IMR-90 (cell line): ENCODE data around the gene GSG1L. TPM values are rescaled to one million over a fixed set of nuclear protein-coding genes. Genes with fewer than 3 reads are reported as not detected.

Source experiments
- ATAC-seq: fragments of 200-7000 bp; cut with Tn5 transposase; 2 replicates; pipeline ENCODE4 v1.9.1; 2020; ENCODE audit warnings: low read depth, mild to moderate bottlenecking, moderate library complexity
- BruUV-seq: library from RNA; stranded (reverse); fragments of 400-500 nt; replicated peaks from 2 replicates; lab custom pipeline; 2021; lab: Mats Ljungman, UMichigan
- CTCF ChIA-PET: fragments of 300-600 bp; formaldehyde crosslinking; extraction: SDS; loops from one replicate; lab custom pipeline; 2021; ENCODE audit warnings: antibody characterized with exemption; lab: Yijun Ruan, JAX
- POLR2A ChIA-PET: fragments of 300-600 bp; sonication (Branson Sonifier 250); formaldehyde crosslinking; loops from one replicate; lab custom pipeline; 2022; ENCODE audit warnings: antibody characterized with exemption; ENCODE audit not compliant: unreplicated experiment; lab: Charles Lee
- DNase-seq: peaks from one replicate; pipeline ENCODE4 v3.0.0; 2013
- H2AFZ ChIP-seq: replicated peaks from 2 replicates; pipeline ENCODE3; 2013; ENCODE audit warnings: low read length, mild to moderate bottlenecking; ENCODE audit not compliant: poor library complexity
- H2AK5ac ChIP-seq: 2 replicates; pipeline ENCODE4 v1.6.1; 2013; ENCODE audit warnings: low read depth, low read length, inconsistent platforms
- H2AK9ac ChIP-seq: replicated peaks from 2 replicates; pipeline ENCODE3; 2013; ENCODE audit warnings: mild to moderate bottlenecking, low read depth, low read length, moderate library complexity; ENCODE audit not compliant: poor library complexity
- H2BK120ac ChIP-seq: 2 replicates; pipeline ENCODE4 v1.6.1; 2013; ENCODE audit warnings: low read depth, low read length, inconsistent platforms
- H2BK15ac ChIP-seq: 3 replicates; pipeline ENCODE4 v1.6.1; 2013; ENCODE audit warnings: low read depth, low read length, inconsistent platforms
- H2BK20ac ChIP-seq: 2 replicates; pipeline ENCODE4 v1.6.1; 2013; ENCODE audit warnings: low read depth, mild to moderate bottlenecking, inconsistent platforms, low read length, moderate library complexity
- H2BK5ac ChIP-seq: 2 replicates; pipeline ENCODE4 v1.6.1; 2013; ENCODE audit warnings: mild to moderate bottlenecking, low read depth, low read length, inconsistent platforms; ENCODE audit not compliant: poor library complexity, severe bottlenecking
- H3K14ac ChIP-seq: replicated peaks from 2 replicates; pipeline ENCODE4 v1.6.1; 2013; ENCODE audit warnings: low read depth, low read length, inconsistent platforms
- H3K18ac ChIP-seq: 2 replicates; pipeline ENCODE4 v1.6.1; 2013; ENCODE audit warnings: low read depth, low read length, control low read depth
- H3K23ac ChIP-seq: 2 replicates; pipeline ENCODE4 v1.6.1; 2013; ENCODE audit warnings: low read depth, low read length, inconsistent platforms
- H3K27ac ChIP-seq: 2 replicates; pipeline ENCODE4 v1.5.1; 2013; ENCODE audit warnings: mild to moderate bottlenecking, control low read depth, low read length; ENCODE audit not compliant: insufficient read depth
- H3K27me3 ChIP-seq: 2 replicates; pipeline ENCODE4 v1.6.1; 2013; ENCODE audit warnings: low read length; ENCODE audit not compliant: control insufficient read depth, insufficient read depth
- H3K36me3 ChIP-seq: 2 replicates; pipeline ENCODE4 v1.6.1; 2013; ENCODE audit warnings: low read length, mixed read lengths; ENCODE audit not compliant: control insufficient read depth, insufficient read depth
- H3K4ac ChIP-seq: 2 replicates; pipeline ENCODE4 v1.6.1; 2013; ENCODE audit warnings: low read depth, low read length, inconsistent platforms
- H3K4me1 ChIP-seq: 2 replicates; pipeline ENCODE4 v1.6.1; 2013; ENCODE audit warnings: low read length, mixed read lengths; ENCODE audit not compliant: control insufficient read depth, insufficient read depth
- H3K4me2 ChIP-seq: 2 replicates; pipeline ENCODE4 v1.6.1; 2013; ENCODE audit warnings: low read depth, mild to moderate bottlenecking, control low read depth, low read length, moderate library complexity
- H3K4me3 ChIP-seq: 2 replicates; pipeline ENCODE4 v1.5.1; 2013; ENCODE audit warnings: low read depth, mild to moderate bottlenecking, control low read depth, low read length, moderate library complexity; ENCODE audit not compliant: insufficient read depth
- H3K56ac ChIP-seq: 2 replicates; pipeline ENCODE4 v1.6.1; 2013; ENCODE audit warnings: low read length, inconsistent platforms; ENCODE audit not compliant: insufficient read depth; ENCODE audit errors: extremely low read depth
- H3K79me1 ChIP-seq, 2 experiments: 2 replicates each; pipeline ENCODE4 v1.6.1; 2013; ENCODE audit warnings: low read length in 2 of 2, inconsistent platforms in 1 of 2, low read depth in 1 of 2
- H3K9ac ChIP-seq: 2 replicates; pipeline ENCODE4 v1.6.1; 2013; ENCODE audit warnings: low read depth, low read length, control low read depth
- H3K9me1 ChIP-seq: 2 replicates; pipeline ENCODE4 v1.6.1; 2013; ENCODE audit warnings: low read length, inconsistent platforms; ENCODE audit not compliant: insufficient read depth
- H3K9me3 ChIP-seq: 2 replicates; pipeline ENCODE4 v1.6.1; 2013; ENCODE audit warnings: low read length; ENCODE audit not compliant: control insufficient read depth, insufficient read depth
- H4K20me1 ChIP-seq: 2 replicates; pipeline ENCODE4 v1.6.1; 2013; ENCODE audit warnings: low read length, inconsistent platforms; ENCODE audit not compliant: insufficient read depth
- H4K5ac ChIP-seq: 2 replicates; pipeline ENCODE4 v1.6.1; 2013; ENCODE audit warnings: mild to moderate bottlenecking, low read depth, low read length, control low read depth
- H4K8ac ChIP-seq, 2 experiments: 2 replicates each; pipeline ENCODE4 v1.6.1; 2013; ENCODE audit warnings: low read depth in 2 of 2, low read length in 2 of 2, control low read depth in 1 of 2, inconsistent platforms in 1 of 2
- H4K91ac ChIP-seq: 2 replicates; pipeline ENCODE4 v1.6.1; 2013; ENCODE audit warnings: low read depth, low read length, inconsistent platforms; ENCODE audit not compliant: insufficient read depth
- BHLHE40 ChIP-seq: fragments of 150-350 bp; IDR thresholded peaks from 2 replicates; pipeline ENCODE4 v1.6.1; 2016; ENCODE audit warnings: mild to moderate bottlenecking, low read depth, low read length
- CEBPB ChIP-seq: IDR thresholded peaks from 2 replicates; pipeline ENCODE4 v1.6.1; 2012; ENCODE audit warnings: low read depth, low read length, improper control_type of control experiment
- CHD1 ChIP-seq: IDR thresholded peaks from 2 replicates; pipeline ENCODE4 v1.6.1; 2012; ENCODE audit warnings: low read depth, low read length, improper control_type of control experiment
- ELK1 ChIP-seq: fragments of 150-350 bp; IDR thresholded peaks from 2 replicates; pipeline ENCODE4 v1.6.1; 2016; ENCODE audit warnings: low read depth, mild to moderate bottlenecking, low read length, moderate library complexity, borderline replicate concordance
- FOS ChIP-seq: fragments of 150-350 bp; IDR thresholded peaks from 2 replicates; pipeline ENCODE4 v1.6.1; 2016; ENCODE audit warnings: low read depth, low read length
- MAFK ChIP-seq: IDR thresholded peaks from 2 replicates; pipeline ENCODE4 v1.6.1; 2012; ENCODE audit warnings: low read depth, low read length, improper control_type of control experiment
- MAZ ChIP-seq: IDR thresholded peaks from 2 replicates; pipeline ENCODE4 v1.6.1; 2012; ENCODE audit warnings: low read depth, mild to moderate bottlenecking, low read length, improper control_type of control experiment, moderate library complexity, borderline replicate concordance
- MXI1 ChIP-seq: IDR thresholded peaks from 2 replicates; pipeline ENCODE4 v1.6.1; 2012; ENCODE audit warnings: low read depth, mild to moderate bottlenecking, low read length, moderate library complexity, borderline replicate concordance
- NFE2L2 ChIP-seq: fragments of 150-350 bp; IDR thresholded peaks from 2 replicates; pipeline ENCODE4 v1.6.1; 2016; ENCODE audit warnings: low read depth, mild to moderate bottlenecking, low read length
- POLR2A ChIP-seq: IDR thresholded peaks from 2 replicates; pipeline ENCODE4 v1.6.1; 2012; ENCODE audit warnings: mild to moderate bottlenecking, low read depth, low read length
- RAD21 ChIP-seq: IDR thresholded peaks from 2 replicates; pipeline ENCODE4 v1.6.1; 2012; ENCODE audit warnings: low read length, improper control_type of control experiment
- RCOR1 ChIP-seq: IDR thresholded peaks from 2 replicates; pipeline ENCODE4 v1.6.1; 2012; ENCODE audit warnings: mild to moderate bottlenecking, low read length, improper control_type of control experiment; ENCODE audit not compliant: insufficient replicate concordance
- RFX5 ChIP-seq: IDR thresholded peaks from 2 replicates; pipeline ENCODE4 v1.8.0; 2012; ENCODE audit warnings: low read depth, mild to moderate bottlenecking, low read length, moderate library complexity
- SMC3 ChIP-seq: fragments of 150-350 bp; IDR thresholded peaks from 2 replicates; pipeline ENCODE4 v1.6.1; 2016; ENCODE audit warnings: low read depth, mild to moderate bottlenecking, antibody characterized with exemption, low read length, moderate library complexity
- WGBS, 2 experiments: methylation state at CpG; one replicate each; pipeline versions ENCODE4 v1.1.5 to v1.1.7; 2013; ENCODE audit warnings: missing lambda C conversion rate in 2 of 2; ENCODE audit not compliant: insufficient read length in 1 of 2; ENCODE audit errors: extremely low coverage in 2 of 2; 5-methylcytosine and 5-hydroxymethylcytosine counted together
- dilution Hi-C: fragments of 300-500 bp; cut with HindIII; formaldehyde crosslinking; loops from one replicate; pipeline ENCODE4 v1.14.3; 2018; ENCODE audit warnings: low sequenced_read_pairs; ENCODE audit not compliant: unreplicated experiment
- in situ Hi-C: fragments of 300-500 bp; cut with MboI; formaldehyde crosslinking; loops from 3 replicates; pipeline ENCODE4 v1.14.3; 2019; ENCODE audit warnings: low sequenced_read_pairs, inconsistent platforms, mixed read lengths
- intact Hi-C: fragments of 100-400 bp; cut with micrococcal nuclease; formaldehyde crosslinking; loops from 2 replicates; pipeline ENCODE4 v1.10.0; 2022
- polyA plus RNA-seq, 3 experiments: library from polyadenylated mRNA; depleted of rRNA; stranded (reverse); fragments of >200 nt; gene quantifications; 2 replicates each; pipeline ENCODE4 v1.2.3, GENCODE V29; 2012; ENCODE audit warnings: low replicate concordance in 1 of 3
- total RNA-seq: library from RNA; depleted of rRNA; stranded (reverse); fragments of >200 nt; gene quantifications from 2 replicates; pipeline ENCODE4 v1.2.3, GENCODE V29; 2012
- TF ChIP-seq, protein P1 (sequence below): conservative IDR thresholded peaks from 2 replicates; pipeline ENCODE4 v1.5.1; 2012; ENCODE audit warnings: mild to moderate bottlenecking, low read depth, low read length, improper control_type of control experiment
- TF ChIP-seq, protein P2 (sequence below): fragments of 150-350 bp; IDR thresholded peaks from 2 replicates; pipeline ENCODE4 v1.6.1; 2017; ENCODE audit warnings: mild to moderate bottlenecking, antibody characterized with exemption, low read length, low read depth

Gene GSG1L
- total and polyA plus RNA-seq, 2 of the 4 experiments (the other 2 are of a cell fraction): not detected

DNA sequence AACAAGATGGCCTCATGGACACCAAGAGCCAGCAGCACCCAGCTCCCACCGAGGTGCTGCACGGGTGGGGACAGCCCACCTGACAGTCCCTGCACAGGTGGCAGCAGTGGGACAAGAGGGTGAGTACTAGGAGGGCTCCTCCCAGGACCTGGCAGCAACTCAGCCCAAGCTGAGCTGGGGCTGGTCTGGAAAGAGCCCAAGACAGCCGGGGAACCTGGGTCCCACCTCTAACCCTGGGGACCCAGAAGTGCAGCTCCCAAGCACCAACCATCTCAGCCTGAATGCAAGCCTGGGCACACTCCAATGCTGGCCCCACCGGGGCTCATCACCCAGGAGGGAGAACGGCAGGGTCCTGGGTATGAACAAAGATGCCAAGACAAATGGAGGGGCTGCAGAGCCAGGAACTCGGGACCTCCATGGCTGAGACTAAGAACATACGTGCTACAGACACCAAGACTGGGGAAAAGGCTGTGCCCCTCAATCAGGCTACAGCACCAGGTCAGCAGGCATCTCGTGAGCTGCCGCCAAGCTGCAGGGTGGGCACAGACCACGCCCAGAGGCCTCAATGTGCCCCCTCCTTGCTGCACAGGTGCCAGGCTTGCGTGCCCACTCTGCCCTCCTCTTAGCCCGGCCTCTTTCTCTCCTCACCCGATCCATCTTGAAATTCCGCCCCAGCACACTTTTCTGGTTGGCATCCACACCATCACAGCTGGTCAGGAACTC lies 37.5 kb upstream of the GSG1L start:
- ATAC-seq: no peak
- dilution Hi-C loops: no loop called here
- H3K9me1 ChIP-seq: no peaks in the 10 kb centered on the region; the same call in 1 of the 2 replicates
- intact Hi-C loops: no loop called here
- CTCF ChIA-PET: no interaction called here
- H3K27me3 ChIP-seq: no peaks in the 10 kb centered on the region
- DNase-seq: no peak
- H4K5ac ChIP-seq: no peak overlapping the region
- H4K8ac ChIP-seq: no peak overlapping the region
- in situ Hi-C loops: loop anchor here (10.0 kb wide), 1 partner anchor 64 kb away; no protein-coding TSS in a partner anchor
- H3K4me1 ChIP-seq: no peaks in the 10 kb centered on the region
- no peak overlapping the region for H2BK20ac ChIP-seq
- H3K9ac ChIP-seq: no peak overlapping the region
- H3K4me2 ChIP-seq: no peak overlapping the region
- no TSS peak for BruUV-seq
- no peak overlapping the region for H3K27ac ChIP-seq
- peaks cover 10 to 38% of the 10 kb centered on the region in 2 experiments; a peak in 3 of 4 replicates for H3K79me1 ChIP-seq
- no peak overlapping the region for H3K4ac ChIP-seq
- no peak overlapping the region for H4K91ac ChIP-seq
- H2BK15ac ChIP-seq: no peak overlapping the region
- H2BK5ac ChIP-seq: no peak overlapping the region
- H3K4me3 ChIP-seq: no peak overlapping the region
- H2BK120ac ChIP-seq: no peak overlapping the region
- H3K56ac ChIP-seq: no peak overlapping the region
- no peak overlapping the region for H2AK5ac ChIP-seq
- no peak for TF ChIP-seq SMC3
- TF ChIP-seq, protein P1, sequence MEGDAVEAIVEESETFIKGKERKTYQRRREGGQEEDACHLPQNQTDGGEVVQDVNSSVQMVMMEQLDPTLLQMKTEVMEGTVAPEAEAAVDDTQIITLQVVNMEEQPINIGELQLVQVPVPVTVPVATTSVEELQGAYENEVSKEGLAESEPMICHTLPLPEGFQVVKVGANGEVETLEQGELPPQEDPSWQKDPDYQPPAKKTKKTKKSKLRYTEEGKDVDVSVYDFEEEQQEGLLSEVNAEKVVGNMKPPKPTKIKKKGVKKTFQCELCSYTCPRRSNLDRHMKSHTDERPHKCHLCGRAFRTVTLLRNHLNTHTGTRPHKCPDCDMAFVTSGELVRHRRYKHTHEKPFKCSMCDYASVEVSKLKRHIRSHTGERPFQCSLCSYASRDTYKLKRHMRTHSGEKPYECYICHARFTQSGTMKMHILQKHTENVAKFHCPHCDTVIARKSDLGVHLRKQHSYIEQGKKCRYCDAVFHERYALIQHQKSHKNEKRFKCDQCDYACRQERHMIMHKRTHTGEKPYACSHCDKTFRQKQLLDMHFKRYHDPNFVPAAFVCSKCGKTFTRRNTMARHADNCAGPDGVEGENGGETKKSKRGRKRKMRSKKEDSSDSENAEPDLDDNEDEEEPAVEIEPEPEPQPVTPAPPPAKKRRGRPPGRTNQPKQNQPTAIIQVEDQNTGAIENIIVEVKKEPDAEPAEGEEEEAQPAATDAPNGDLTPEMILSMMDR: no peak
- TF ChIP-seq MAZ: no peak
- no peak for TF ChIP-seq MAFK
- no peak for TF ChIP-seq FOS
- TF ChIP-seq, protein P2, sequence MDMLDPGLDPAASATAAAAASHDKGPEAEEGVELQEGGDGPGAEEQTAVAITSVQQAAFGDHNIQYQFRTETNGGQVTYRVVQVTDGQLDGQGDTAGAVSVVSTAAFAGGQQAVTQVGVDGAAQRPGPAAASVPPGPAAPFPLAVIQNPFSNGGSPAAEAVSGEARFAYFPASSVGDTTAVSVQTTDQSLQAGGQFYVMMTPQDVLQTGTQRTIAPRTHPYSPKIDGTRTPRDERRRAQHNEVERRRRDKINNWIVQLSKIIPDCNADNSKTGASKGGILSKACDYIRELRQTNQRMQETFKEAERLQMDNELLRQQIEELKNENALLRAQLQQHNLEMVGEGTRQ: no peak
- no peak for TF ChIP-seq CHD1
- no peak for TF ChIP-seq RFX5
- no peak for TF ChIP-seq BHLHE40
- TF ChIP-seq CEBPB: no peak
- no peak for TF ChIP-seq POLR2A
- no peak for TF ChIP-seq MXI1
- no peak for TF ChIP-seq RAD21
- no peak for TF ChIP-seq ELK1
- no peak for TF ChIP-seq NFE2L2
- TF ChIP-seq RCOR1: no peak
- H3K36me3 ChIP-seq: peaks cover 80% of the 10 kb centered on the region
- H3K9me3 ChIP-seq: no peaks in the 10 kb centered on the region
- WGBS, 2 experiments: 98% methylated on average over 5 of the region's 14 CpGs; no CpG with 5 or more reads in 1 of the 2 experiments
- POLR2A ChIA-PET: no interaction called here
- no peak overlapping the region for H2AFZ ChIP-seq
- no peak overlapping the region for H3K23ac ChIP-seq
- H4K20me1 ChIP-seq: peaks cover 22% of the 10 kb centered on the region
- H3K14ac ChIP-seq: no peak overlapping the region
- no peak overlapping the region for H2AK9ac ChIP-seq
- no peak overlapping the region for H3K18ac ChIP-seq
